ENCODE measurements around the gene UBE2V1. TPM values are rescaled to one million over a fixed set of nuclear protein-coding genes. Genes with fewer than 3 reads are reported as not detected.
"Not testable (repeated sequence)": the region's sequence is repeated elsewhere in the genome, so short reads cannot be mapped to it uniquely, and the experiment has no call there.

Gene UBE2V1
- 10 to 100 TPM; 63.8 to 81.6 (median 79.9) TPM for total RNA-seq

DNA sequence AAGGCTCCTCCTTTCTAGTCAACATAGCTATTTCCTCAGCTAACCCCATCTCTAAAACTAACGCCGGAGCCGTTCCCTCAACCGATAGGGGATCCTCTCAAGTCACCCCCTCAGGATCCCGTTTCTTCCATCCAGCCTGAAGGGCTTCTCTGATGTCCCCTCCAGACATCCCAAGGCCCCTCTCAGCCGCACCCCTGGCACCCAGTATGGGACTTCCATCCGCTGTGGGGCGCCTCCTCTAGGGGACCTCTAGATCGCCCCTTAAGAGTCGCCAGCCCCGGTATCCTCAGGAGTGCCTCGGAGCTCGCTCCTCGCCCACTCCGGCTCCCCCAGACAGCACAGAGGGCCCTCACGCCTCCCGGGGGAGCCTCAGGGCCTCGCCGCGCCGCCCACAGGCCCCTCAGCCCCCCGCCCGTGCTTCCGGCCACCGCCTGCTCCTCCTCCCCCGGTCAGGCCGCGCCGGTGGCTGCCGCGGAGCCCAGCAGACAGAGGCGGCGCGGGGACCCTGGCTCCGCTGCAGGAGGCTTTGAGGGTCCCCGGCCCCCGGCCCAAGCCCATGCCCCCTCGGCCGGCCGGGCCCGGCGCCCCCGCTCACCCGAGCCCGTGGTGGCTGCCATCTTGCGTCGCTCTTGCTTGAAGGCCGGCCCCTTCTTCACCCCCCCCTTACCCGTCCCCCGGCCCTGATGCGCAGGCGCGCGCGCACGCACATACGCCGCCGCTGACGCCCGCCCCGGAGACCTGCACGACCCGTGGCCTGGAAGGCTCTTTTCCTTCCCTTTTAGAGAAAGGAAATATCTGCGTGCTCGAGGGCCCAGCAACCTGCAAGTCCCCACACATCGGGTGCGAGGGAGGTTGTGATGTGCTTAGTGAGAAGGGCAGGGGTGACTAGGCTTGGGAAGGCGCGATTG, at the start of gene UBE2V1:
UBE2V1 (minus strand) TSS at position 639 of the 908 bp plus-strand sequence; CDS start at position 617, 22 bp downstream.
- Histone ChIP-seq H3K4me3 (peak within 1 kb of the TSS; percentile 99 to 100 (median 100)), H3K27ac (peak within 1 kb of the TSS; percentile 99), H3K9me3 (no peaks in the 10 kb centered on the region), H3K4me1 (peaks cover 20 to 41% of the 10 kb centered on the region in 2 donors), H3K36me3 (no peaks in the 10 kb centered on the region), H3K27me3 (no peaks in the 10 kb centered on the region)
- intact Hi-C loops (cut with DNase I; ENCODE audit: low total_unique reads): no loop called here
- peak; percentile 88 for DNase-seq (ENCODE audit: low spot score in 2 of 2)
- TF ChIP-seq POLR2AphosphoS5 (IDR thresholded peaks at IDR 0.05): peak; percentile 54 to 78 (median 56)
- peak; percentile 44 for TF ChIP-seq POLR2A (IDR thresholded peaks at IDR 0.05)
- TF ChIP-seq, protein P1, sequence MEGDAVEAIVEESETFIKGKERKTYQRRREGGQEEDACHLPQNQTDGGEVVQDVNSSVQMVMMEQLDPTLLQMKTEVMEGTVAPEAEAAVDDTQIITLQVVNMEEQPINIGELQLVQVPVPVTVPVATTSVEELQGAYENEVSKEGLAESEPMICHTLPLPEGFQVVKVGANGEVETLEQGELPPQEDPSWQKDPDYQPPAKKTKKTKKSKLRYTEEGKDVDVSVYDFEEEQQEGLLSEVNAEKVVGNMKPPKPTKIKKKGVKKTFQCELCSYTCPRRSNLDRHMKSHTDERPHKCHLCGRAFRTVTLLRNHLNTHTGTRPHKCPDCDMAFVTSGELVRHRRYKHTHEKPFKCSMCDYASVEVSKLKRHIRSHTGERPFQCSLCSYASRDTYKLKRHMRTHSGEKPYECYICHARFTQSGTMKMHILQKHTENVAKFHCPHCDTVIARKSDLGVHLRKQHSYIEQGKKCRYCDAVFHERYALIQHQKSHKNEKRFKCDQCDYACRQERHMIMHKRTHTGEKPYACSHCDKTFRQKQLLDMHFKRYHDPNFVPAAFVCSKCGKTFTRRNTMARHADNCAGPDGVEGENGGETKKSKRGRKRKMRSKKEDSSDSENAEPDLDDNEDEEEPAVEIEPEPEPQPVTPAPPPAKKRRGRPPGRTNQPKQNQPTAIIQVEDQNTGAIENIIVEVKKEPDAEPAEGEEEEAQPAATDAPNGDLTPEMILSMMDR (IDR thresholded peaks at IDR 0.05): peak in 2 of 3 donors; percentile 21 to 31

DNA sequence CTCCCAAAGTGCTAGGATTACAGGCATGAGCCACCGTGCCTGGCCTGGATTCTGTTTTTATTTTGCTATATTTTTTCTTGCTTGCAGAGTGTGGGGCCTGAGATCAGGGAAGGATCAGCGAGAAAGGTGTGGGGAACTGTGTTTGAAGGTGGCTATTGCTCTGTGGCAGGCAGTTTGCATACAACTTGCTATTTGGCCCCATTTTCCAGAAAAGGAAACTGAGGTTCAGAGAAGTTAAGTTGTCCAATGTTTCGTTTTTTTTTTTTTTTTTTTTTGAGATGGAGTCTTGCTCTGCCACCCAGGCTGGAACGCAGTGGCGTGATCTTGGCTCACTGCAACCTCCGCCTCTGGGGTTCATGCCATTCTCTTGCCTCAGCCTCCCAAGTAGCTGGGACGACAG, 48.5 kb upstream of the UBE2V1 start:
- DNase-seq (ENCODE audit: low spot score in 2 of 2); H3K4me1 ChIP-seq; H3K9me3 ChIP-seq; H3K4me3 ChIP-seq; intact Hi-C loops (cut with DNase I; ENCODE audit: low total_unique reads); H3K27me3 ChIP-seq; H3K27ac ChIP-seq; H3K36me3 ChIP-seq: not testable (repeated sequence)

DNA sequence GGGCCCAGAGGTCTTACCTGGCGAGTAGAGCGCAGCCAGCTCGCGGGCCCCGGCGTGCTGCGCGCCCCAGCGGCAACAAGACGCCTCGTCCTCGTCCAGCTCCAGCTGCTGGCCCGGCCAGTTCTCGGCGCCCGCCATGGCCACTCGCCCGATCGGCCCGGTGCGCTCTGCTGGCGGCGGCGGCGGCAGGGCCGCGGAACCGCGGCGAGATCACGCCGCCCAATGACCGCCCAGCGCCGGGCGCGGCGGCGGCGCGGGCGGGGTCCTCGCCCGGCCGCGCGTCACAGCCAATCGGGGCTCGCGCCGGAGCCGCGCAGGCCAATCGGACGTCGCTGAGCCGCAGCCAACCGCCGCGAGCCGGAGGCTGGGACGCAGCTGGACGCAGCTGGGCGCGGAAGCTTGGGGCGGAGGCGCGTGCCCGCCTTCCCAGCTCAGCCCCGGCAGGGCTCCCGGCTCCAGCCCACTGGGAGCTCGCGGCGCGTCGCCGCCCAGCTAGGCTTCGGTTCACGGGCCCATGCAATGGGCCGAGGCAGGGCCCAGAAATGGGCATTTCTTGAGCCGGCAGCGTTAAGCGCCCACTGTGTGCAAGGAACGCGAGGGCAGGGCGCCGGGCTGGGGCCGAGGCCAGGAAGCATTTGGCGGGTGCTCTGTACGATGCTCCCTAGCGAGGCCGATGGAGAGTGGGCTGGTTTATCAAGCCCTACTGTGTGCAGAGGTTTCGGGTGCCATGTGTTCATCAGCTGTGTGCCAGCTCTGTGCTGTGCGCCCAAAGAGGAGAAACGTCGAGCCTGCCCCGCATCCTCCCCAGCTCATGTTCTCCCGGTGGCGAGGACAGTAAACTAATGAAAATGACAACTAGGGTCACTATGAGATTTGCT, 40.8 kb upstream of the UBE2V1 start, which contains the start of gene PEDS1:
PEDS1 (minus strand) TSS at position 224 of the 878 bp plus-strand sequence; CDS start at position 138, 86 bp downstream.
- Histone ChIP-seq H3K4me3 (peak within 1 kb of the TSS; percentile 82 to 95 (median 89)), H3K36me3 (no peaks in the 10 kb centered on the region), H3K27me3 (no peaks in the 10 kb centered on the region), H3K9me3 (no peaks in the 10 kb centered on the region), H3K4me1 (peaks cover 5 to 12% of the 10 kb centered on the region in 2 donors), H3K27ac (peak within 1 kb of the TSS; percentile 83 to 90)
- DNase-seq (ENCODE audit: low spot score in 2 of 2): peak; percentile 86 to 90
- TF ChIP-seq POLR2A (IDR thresholded peaks at IDR 0.05) (peak; percentile 26), POLR2AphosphoS5 (IDR thresholded peaks at IDR 0.05) (peak in 2 of 3 donors; percentile 45 to 62)
- TF ChIP-seq, protein P1 (IDR thresholded peaks at IDR 0.05): no peak
- intact Hi-C loops (cut with DNase I; ENCODE audit: low total_unique reads): no loop called here

DNA sequence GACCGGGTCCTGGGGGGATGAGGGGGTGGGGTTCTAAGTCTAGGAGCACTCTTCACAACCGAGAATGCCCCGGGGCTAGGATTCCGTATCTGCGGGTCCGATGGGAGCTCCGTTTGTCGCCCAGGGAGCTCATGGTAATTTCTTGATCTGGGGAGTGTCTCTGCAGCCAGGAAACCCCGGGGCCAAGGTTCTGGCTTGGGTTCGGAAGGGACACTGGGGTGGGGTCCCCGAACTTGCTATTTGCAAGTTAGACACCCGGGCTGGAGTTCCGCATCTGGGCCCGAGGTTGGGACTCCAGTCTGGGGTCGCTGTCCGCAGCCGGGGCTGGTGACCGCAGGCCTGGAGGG, 40.2 kb upstream of the UBE2V1 start:
- no peaks in the 10 kb centered on the region for H3K36me3 ChIP-seq
- peaks cover 5 to 12% of the 10 kb centered on the region in 2 donors for H3K4me1 ChIP-seq
- no peaks in the 10 kb centered on the region for H3K9me3 ChIP-seq
- H3K4me3 ChIP-seq: peak overlapping the region; percentile 82 to 95 (median 89)
- H3K27me3 ChIP-seq: no peaks in the 10 kb centered on the region
- intact Hi-C loops (cut with DNase I; ENCODE audit: low total_unique reads): no loop called here
- TF ChIP-seq, protein P1 (IDR thresholded peaks at IDR 0.05): no peak
- TF ChIP-seq POLR2AphosphoS5 (IDR thresholded peaks at IDR 0.05) (no peak), POLR2A (IDR thresholded peaks at IDR 0.05) (no peak)
- H3K27ac ChIP-seq: peak overlapping the region; percentile 83 to 90
- DNase-seq (ENCODE audit: low spot score in 2 of 2): no peak

DNA sequence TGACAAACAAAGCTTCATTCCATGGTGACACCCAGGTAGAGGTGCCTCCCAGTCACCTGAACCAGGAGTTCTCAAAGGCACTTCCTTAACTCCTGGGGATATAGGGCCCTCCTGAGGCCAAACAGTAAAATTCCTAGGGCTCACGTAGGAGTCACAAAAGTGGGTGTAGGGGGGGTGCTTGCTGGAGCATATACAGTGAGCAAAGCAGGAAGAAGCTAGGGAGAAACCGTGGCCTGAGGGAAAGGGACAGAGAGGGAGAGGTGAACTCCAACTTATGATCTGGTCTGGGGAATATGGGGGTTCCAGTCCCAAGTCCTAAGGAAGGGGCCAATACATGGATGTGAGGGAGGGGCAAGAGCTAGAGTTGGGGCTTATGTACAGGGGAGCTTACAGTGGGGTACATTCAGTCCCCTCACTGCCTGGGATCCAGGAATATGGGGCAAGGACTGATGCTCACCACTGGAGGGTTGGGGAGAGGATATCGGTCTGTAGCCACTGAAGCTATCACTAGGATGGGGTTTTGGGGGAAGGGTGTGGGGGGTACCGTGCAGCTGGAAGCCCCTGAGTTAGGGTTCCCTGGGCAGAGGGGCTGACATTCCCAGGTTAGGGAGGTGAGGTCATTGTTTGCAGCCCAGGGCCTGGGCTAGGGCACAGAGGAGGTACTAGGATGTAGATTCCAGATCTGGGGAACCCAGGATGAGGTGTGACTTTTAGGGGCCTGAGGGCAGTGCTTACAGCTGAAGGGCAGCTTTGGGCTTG, 39.6 kb upstream of the UBE2V1 start:
- H3K36me3 ChIP-seq: no peaks in the 10 kb centered on the region
- TF ChIP-seq POLR2A (IDR thresholded peaks at IDR 0.05) (no peak), POLR2AphosphoS5 (IDR thresholded peaks at IDR 0.05) (no peak)
- TF ChIP-seq, protein P1 (IDR thresholded peaks at IDR 0.05): no peak
- DNase-seq (ENCODE audit: low spot score in 2 of 2): no peak
- H3K27me3 ChIP-seq: no peaks in the 10 kb centered on the region
- peak overlapping the region; percentile 83 to 90 for H3K27ac ChIP-seq
- peaks cover 5 to 13% of the 10 kb centered on the region in 2 donors for H3K4me1 ChIP-seq
- no peaks in the 10 kb centered on the region for H3K9me3 ChIP-seq
- H3K4me3 ChIP-seq: peak overlapping the region; percentile 82 to 95 (median 89)
- intact Hi-C loops (cut with DNase I; ENCODE audit: low total_unique reads): no loop called here
